ENCODE results near the gene SLC2A9. TPM values are rescaled to one million over a fixed set of nuclear protein-coding genes. Genes with fewer than 3 reads are reported as not detected.

SLC2A9 gene
- total RNA-seq, 1 donor from 2014 or later: 25.2 TPM

GRCh38 chr4:10063544-10064300 is 42.4 kb upstream of the SLC2A9 start:
- H3K9me3 ChIP-seq: no peaks in the 10 kb centered on the region
- H3K36me3 ChIP-seq: peaks cover 20% of the 10 kb centered on the region
- H3K27ac ChIP-seq: peak overlapping the region; percentile 26
- peaks cover 15% of the 10 kb centered on the region for H3K4me1 ChIP-seq
- peak; percentile 63 for TF ChIP-seq CTCF (IDR thresholded peaks at IDR 0.05)
- ATAC-seq: peak; percentile 82 to 94
- H3K4me3 ChIP-seq: no peak overlapping the region
- DNase-seq: peak; percentile 66
- H3K27me3 ChIP-seq (ENCODE audit: low read depth): no peaks in the 10 kb centered on the region
- intact Hi-C loops (cut with DNase I): no loop called here

- Histone ChIP-seq H3K4me3 (no peak overlapping the region), H3K4me1 (peaks cover 15% of the 10 kb centered on the region), H3K9me3 (no peaks in the 10 kb centered on the region), H3K27me3 (ENCODE audit: low read depth) (no peaks in the 10 kb centered on the region), H3K36me3 (peaks cover 13% of the 10 kb centered on the region), H3K27ac (no peak overlapping the region)
- intact Hi-C loops (cut with DNase I): no loop called here
- DNase-seq (no peak), ATAC-seq (no peak)
- TF ChIP-seq CTCF (IDR thresholded peaks at IDR 0.05): no peak
Measured at GRCh38 chr4:10061650-10062415, 40.5 kb upstream of the SLC2A9 start.

- ATAC-seq (no peak), DNase-seq (no peak)
- no peak for TF ChIP-seq CTCF (IDR thresholded peaks at IDR 0.05)
- Histone ChIP-seq H3K27me3 (ENCODE audit: low read depth) (no peaks in the 10 kb centered on the region), H3K4me3 (no peak overlapping the region), H3K4me1 (peaks cover 5% of the 10 kb centered on the region), H3K36me3 (no peaks in the 10 kb centered on the region), H3K9me3 (no peaks in the 10 kb centered on the region), H3K27ac (no peak overlapping the region)
- intact Hi-C loops (cut with DNase I): no loop called here
Measured at GRCh38 chr4:10058371-10058770, 37.1 kb upstream of the SLC2A9 start.

DNA sequence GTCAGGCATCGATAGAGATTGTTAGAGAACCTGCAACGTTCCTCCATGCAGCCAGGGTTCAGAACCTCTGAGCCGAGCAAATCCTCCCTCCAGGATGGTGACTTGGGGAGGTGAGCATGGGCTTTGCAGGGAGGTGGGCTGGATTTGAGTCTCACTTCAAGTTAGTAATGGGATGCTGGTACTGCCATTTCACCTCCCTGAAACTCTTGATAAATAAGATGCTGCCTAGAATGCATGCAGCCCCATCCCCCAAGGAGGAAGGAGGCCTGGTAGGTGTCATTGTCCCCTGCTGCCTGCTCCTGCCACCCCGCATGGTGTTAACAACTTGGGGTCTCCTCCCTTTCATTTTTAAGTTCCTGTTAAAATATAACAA is 35.7 kb upstream of the SLC2A9 start:
- DNase-seq (no peak), ATAC-seq (no peak)
- TF ChIP-seq CTCF (IDR thresholded peaks at IDR 0.05): no peak
- H3K27ac ChIP-seq: no peak overlapping the region
- H3K36me3 ChIP-seq: no peaks in the 10 kb centered on the region
- no peak overlapping the region for H3K4me3 ChIP-seq
- H3K9me3 ChIP-seq: no peaks in the 10 kb centered on the region
- H3K27me3 ChIP-seq (ENCODE audit: low read depth): no peaks in the 10 kb centered on the region
- H3K4me1 ChIP-seq: no peaks in the 10 kb centered on the region
- intact Hi-C loops (cut with DNase I): no loop called here

DNA sequence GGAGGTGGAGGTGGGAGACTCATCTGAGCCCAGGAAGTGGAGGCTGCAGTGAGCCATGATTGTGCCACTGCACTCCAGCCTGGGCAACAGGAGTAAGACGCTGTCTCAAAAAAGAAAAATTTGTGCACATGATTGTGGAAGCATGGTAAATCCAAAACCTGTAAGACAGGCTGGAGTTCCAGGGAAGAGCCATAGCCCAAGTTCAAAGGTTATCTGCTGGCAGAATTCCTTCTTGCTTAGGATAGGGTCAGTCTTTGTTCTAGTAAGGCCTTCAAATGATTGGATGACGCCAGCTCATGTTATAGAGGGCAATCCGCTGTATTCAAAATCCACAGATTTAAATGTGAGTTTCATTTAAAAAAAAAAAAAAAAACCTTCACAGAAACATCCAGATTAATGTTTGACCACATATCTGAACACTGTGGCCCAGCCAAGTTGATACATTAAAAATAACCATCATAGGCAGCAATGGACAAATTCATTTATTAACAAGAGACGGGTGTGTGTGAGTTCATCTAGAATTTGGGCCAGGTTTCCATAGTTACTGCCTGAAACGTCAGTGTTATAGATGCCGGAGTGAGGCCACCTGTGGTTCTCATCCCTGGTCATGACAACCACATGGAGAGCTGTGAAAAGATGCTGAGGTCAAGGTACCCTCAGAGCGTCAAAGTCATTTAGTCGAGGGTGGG is 35.2 kb upstream of the SLC2A9 start:
- Histone ChIP-seq H3K9me3 (no peaks in the 10 kb centered on the region), H3K4me3 (no peak overlapping the region), H3K27me3 (ENCODE audit: low read depth) (no peaks in the 10 kb centered on the region), H3K4me1 (no peaks in the 10 kb centered on the region), H3K36me3 (no peaks in the 10 kb centered on the region), H3K27ac (no peak overlapping the region)
- no peak for ATAC-seq
- no peak for DNase-seq
- intact Hi-C loops (cut with DNase I): no loop called here
- no peak for TF ChIP-seq CTCF (IDR thresholded peaks at IDR 0.05)

Measured in lower lobe of right lung (tissue), 2 donors.